Kidney (tissue), 14 donors: ENCODE measurements around the gene U2AF2. TPM values are rescaled to one million over a fixed set of nuclear protein-coding genes. Genes with fewer than 3 reads are reported as not detected.

Experiments used
- DNase-seq, 5 donors: peaks; one replicate each; pipeline ENCODE4 v3.0.0-alpha.2; 2013 to 2020
- FAIRE-seq: peaks from 2 replicates; lab custom pipeline; 2012; peaks lifted over from hg19 to GRCh38; lab: Jason Lieb, UNC
- H3K27ac ChIP-seq, 2 donors: one replicate each; pipeline ENCODE4 v1.7.0; 2013; ENCODE audit warnings: low read depth in 2 of 2, low read length in 2 of 2, inconsistent platforms in 1 of 2
- H3K27me3 ChIP-seq: one replicate; pipeline ENCODE4 v1.7.1; 2013; ENCODE audit warnings: low read length, inconsistent platforms; ENCODE audit not compliant: control insufficient read depth, insufficient read depth
- H3K36me3 ChIP-seq, 3 donors: one replicate each; pipeline versions ENCODE4 v1.7.0 to v1.7.1; 2013; ENCODE audit warnings: low read length in 3 of 3, control low read depth in 1 of 3, inconsistent platforms in 1 of 3; ENCODE audit not compliant: insufficient read depth in 3 of 3, control insufficient read depth in 2 of 3
- H3K4me1 ChIP-seq, 3 donors: one replicate each; pipeline versions ENCODE4 v1.7.0 to v1.7.1; 2013; ENCODE audit warnings: low read length in 3 of 3, inconsistent platforms in 1 of 3, low read depth in 1 of 3; ENCODE audit not compliant: control insufficient read depth in 2 of 3, insufficient read depth in 2 of 3
- H3K4me3 ChIP-seq, 3 donors: one replicate each; pipeline versions ENCODE4 v1.7.0 to v1.8.1; 2013; ENCODE audit warnings: low read length in 3 of 3, control low read depth in 1 of 3, inconsistent platforms in 1 of 3
- H3K9ac ChIP-seq, 3 donors: one replicate each; pipeline versions ENCODE4 v1.7.0 to v1.7.1; 2013; ENCODE audit warnings: low read length in 3 of 3, control low read depth in 1 of 3, inconsistent platforms in 1 of 3
- H3K9me3 ChIP-seq, 3 donors: one replicate each; pipeline versions ENCODE4 v1.7.0 to v1.7.1; 2013; ENCODE audit warnings: low read length in 3 of 3, control low read depth in 1 of 3, inconsistent platforms in 1 of 3; ENCODE audit not compliant: control insufficient read depth in 2 of 3, insufficient read depth in 1 of 3
- intact Hi-C: fragments of 100-400 bp; cut with DNase I; formaldehyde crosslinking; loops from one replicate; pipeline ENCODE4 v1.11.1; 2022
- polyA plus RNA-seq: library from polyadenylated mRNA; stranded (reverse); fragments of 350-450 nt; fragmentation: Illumina TruSeq; extraction: RNeasy Lipid Tissue Mini Kit (QIAGEN cat#74804); gene quantifications from one replicate; pipeline ENCODE4 v1.2.3, GENCODE V29; 2014; ENCODE audit warnings: low read depth, low replicate concordance; ENCODE audit not compliant: insufficient read depth
- total RNA-seq: library from RNA; stranded (reverse); fragmentation: NEBNext Ultra II Directional; extraction: Animal tissue kit (Norgen Biotek cat#: 25700); gene quantifications from one replicate; pipeline ENCODE4 v1.2.1, GENCODE V29; 2021
- TF ChIP-seq, protein P1 (sequence below): IDR thresholded peaks from 3 replicates; pipeline ENCODE4 v1.5.1; 2012; ENCODE audit warnings: mild to moderate bottlenecking, moderate library complexity, borderline replicate concordance; ENCODE audit not compliant: insufficient read depth; ENCODE audit errors: extremely low read depth
- donor health status: control.
- donor health status: control.
- donor health status: control.
- donor health status: control.
- donor health status: control.
- donor health status: DM: yes; HTN: yes; CAD: no.
- donor health status: Normal renal cell carcinoma (clear cell type).

The U2AF2 gene
- total and polyA plus RNA-seq, 2 donors from 2014 or later = 54.8 to 161 TPM

DNA sequence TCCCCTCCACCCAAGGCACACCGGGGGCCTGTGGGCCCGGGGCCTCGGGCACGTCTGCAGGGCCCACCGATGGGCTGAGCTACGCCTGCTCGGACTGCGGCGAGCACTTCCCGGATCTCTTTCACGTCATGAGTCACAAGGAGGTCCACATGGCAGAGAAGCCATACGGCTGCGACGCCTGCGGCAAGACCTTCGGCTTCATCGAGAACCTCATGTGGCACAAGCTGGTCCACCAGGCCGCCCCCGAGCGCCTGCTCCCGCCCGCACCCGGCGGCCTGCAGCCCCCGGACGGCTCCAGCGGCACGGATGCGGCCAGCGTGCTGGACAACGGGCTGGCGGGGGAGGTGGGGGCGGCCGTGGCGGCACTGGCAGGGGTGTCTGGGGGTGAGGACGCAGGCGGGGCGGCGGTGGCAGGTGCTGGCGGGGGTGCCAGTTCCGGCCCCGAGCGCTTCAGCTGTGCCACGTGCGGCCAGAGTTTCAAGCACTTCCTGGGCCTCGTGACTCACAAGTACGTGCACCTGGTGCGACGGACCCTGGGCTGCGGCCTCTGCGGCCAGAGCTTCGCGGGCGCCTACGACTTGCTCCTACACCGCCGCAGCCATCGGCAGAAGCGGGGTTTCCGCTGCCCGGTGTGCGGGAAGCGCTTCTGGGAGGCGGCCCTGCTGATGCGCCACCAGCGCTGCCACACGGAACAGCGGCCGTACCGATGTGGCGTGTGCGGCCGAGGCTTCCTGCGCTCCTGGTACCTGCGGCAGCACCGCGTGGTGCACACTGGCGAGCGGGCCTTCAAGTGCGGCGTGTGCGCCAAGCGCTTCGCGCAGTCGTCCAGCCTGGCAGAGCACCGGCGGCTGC, 39.1 kb upstream of the U2AF2 start:
- Histone ChIP-seq H3K9ac (no peak overlapping the region), H3K27ac (no peak overlapping the region), H3K4me1 (no peaks in the 10 kb centered on the region), H3K36me3 (peaks cover 0 to 2% (median 0%) of the 10 kb centered on the region in 3 donors), H3K9me3 (no peaks in the 10 kb centered on the region), H3K27me3 (no peaks in the 10 kb centered on the region), H3K4me3 (no peak overlapping the region)
- intact Hi-C loops = loop anchor here (10.0 kb wide), 1 partner anchor 351 kb away; no protein-coding TSS in a partner anchor
- DNase-seq (no peak), FAIRE-seq (no peak)
- TF ChIP-seq, protein P1, sequence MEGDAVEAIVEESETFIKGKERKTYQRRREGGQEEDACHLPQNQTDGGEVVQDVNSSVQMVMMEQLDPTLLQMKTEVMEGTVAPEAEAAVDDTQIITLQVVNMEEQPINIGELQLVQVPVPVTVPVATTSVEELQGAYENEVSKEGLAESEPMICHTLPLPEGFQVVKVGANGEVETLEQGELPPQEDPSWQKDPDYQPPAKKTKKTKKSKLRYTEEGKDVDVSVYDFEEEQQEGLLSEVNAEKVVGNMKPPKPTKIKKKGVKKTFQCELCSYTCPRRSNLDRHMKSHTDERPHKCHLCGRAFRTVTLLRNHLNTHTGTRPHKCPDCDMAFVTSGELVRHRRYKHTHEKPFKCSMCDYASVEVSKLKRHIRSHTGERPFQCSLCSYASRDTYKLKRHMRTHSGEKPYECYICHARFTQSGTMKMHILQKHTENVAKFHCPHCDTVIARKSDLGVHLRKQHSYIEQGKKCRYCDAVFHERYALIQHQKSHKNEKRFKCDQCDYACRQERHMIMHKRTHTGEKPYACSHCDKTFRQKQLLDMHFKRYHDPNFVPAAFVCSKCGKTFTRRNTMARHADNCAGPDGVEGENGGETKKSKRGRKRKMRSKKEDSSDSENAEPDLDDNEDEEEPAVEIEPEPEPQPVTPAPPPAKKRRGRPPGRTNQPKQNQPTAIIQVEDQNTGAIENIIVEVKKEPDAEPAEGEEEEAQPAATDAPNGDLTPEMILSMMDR = no peak

DNA sequence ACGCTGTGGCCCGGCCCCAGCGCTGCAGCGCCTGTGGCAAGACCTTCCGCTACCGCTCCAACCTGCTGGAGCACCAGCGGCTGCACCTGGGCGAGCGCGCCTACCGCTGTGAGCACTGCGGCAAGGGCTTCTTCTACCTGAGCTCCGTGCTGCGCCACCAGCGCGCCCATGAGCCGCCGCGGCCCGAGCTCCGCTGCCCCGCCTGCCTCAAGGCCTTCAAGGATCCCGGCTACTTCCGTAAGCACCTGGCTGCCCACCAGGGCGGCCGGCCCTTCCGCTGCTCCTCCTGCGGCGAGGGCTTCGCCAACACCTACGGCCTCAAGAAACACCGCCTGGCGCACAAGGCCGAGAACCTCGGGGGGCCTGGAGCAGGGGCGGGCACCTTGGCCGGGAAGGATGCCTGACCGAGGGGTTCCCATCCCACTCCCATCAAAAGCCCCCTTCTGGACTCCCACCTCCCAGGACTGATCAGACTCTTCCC, 38.4 kb upstream of the U2AF2 start:
- peaks cover 0 to 6% (median 0%) of the 10 kb centered on the region in 3 donors for H3K36me3 ChIP-seq
- intact Hi-C loops = loop anchor here (10.0 kb wide), 1 partner anchor 352 kb away; no protein-coding TSS in a partner anchor
- no peaks in the 10 kb centered on the region for H3K9me3 ChIP-seq
- H3K4me3 ChIP-seq = no peak overlapping the region
- H3K27me3 ChIP-seq = no peaks in the 10 kb centered on the region
- H3K4me1 ChIP-seq = no peaks in the 10 kb centered on the region
- DNase-seq (no peak), FAIRE-seq (no peak)
- H3K27ac ChIP-seq = no peak overlapping the region
- H3K9ac ChIP-seq = no peak overlapping the region
- TF ChIP-seq, protein P1 = no peak

DNA sequence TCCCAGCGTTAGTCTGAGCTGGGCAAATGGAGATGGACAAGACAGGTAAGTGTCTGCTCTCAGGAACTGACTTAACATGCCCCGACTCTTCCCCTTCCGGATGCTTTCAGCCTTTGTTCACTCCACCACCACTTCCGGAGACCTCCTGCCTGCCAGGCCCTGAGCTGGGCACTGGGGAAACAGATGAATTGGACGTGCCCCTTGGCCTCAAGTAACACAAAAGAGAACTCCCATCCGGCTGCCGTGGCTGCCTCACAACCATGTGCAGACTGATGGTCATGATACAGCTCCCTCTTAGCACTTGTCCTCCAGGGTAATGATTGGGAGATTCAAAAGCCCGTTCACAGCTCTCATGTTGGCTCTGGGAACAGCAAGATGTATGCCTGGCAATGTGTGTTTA, 37.4 kb upstream of the U2AF2 start:
- DNase-seq = no peak
- no peak for FAIRE-seq
- no peaks in the 10 kb centered on the region for H3K4me1 ChIP-seq
- no peak overlapping the region for H3K9ac ChIP-seq
- H3K4me3 ChIP-seq = no peak overlapping the region
- peaks cover 0 to 6% (median 0%) of the 10 kb centered on the region in 3 donors for H3K36me3 ChIP-seq
- H3K9me3 ChIP-seq = no peaks in the 10 kb centered on the region
- no peak overlapping the region for H3K27ac ChIP-seq
- TF ChIP-seq, protein P1 = no peak
- no peaks in the 10 kb centered on the region for H3K27me3 ChIP-seq
- intact Hi-C loops = loop anchor here (10.0 kb wide), 1 partner anchor 353 kb away; no protein-coding TSS in a partner anchor
